ENCODE data around the gene ABCA5.

- TF ChIP-seq CTCF (IDR thresholded peaks at IDR 0.05; ENCODE audit: low read depth, low read length) (no peak), POLR2A (IDR thresholded peaks at IDR 0.05; ENCODE audit: extremely low read depth, insufficient read length) (no peak), MAX (IDR thresholded peaks at IDR 0.05; ENCODE audit: low read depth, low read length) (no peak), MYC (IDR thresholded peaks at IDR 0.05; ENCODE audit: low read depth, low read length) (no peak)
These were observed 40.4 kb upstream of the ABCA5 start for GRCh38 chr17:69367298-69367697.
